Measurements from ENCODE around the gene FRMPD2.
"Not testable (repeated sequence)": the region's sequence is repeated elsewhere in the genome, so short reads cannot be mapped to it uniquely, and the experiment has no call there.

The FRMPD2 gene

GRCh38 chr10:48194830-48195229 lies 79.7 kb downstream of the FRMPD2 start:
- DNase-seq: peak; percentile 12 to 46

- no peak for DNase-seq
Measured at GRCh38 chr10:48193556-48193955, 80.9 kb downstream of the FRMPD2 start.

- no peak for DNase-seq
Measured at GRCh38 chr10:48192881-48193450, 81.5 kb downstream of the FRMPD2 start.

- no peak for DNase-seq
Measured at GRCh38 chr10:48187713-48188485, 86.6 kb downstream of the FRMPD2 start.

GRCh38 chr10:48187126-48187525 lies 87.4 kb downstream of the FRMPD2 start:
- no peak for DNase-seq

GRCh38 chr10:48186264-48186804 lies 88.2 kb downstream of the FRMPD2 start:
- not testable (repeated sequence) for DNase-seq

GRCh38 chr10:48184224-48184623 lies 90.3 kb downstream of the FRMPD2 start:
- no peak for DNase-seq

GRCh38 chr10:48172715-48173114 lies 101.8 kb downstream of the FRMPD2 start:
- DNase-seq: not testable (repeated sequence)

- not testable (repeated sequence) for DNase-seq
Measured at GRCh38 chr10:48160670-48161069, 113.8 kb downstream of the FRMPD2 start.

- DNase-seq: not testable (repeated sequence)
Measured at GRCh38 chr10:48160163-48160562, 114.3 kb downstream of the FRMPD2 start.

- DNase-seq: not testable (repeated sequence)
Measured at GRCh38 chr10:48154211-48155140, 120.0 kb downstream of the FRMPD2 start.

- not testable (repeated sequence) for DNase-seq
Measured at GRCh38 chr10:48147643-48148042, 126.9 kb downstream of the FRMPD2 start.

- not testable (repeated sequence) for DNase-seq
Measured at GRCh38 chr10:48143721-48144642, 130.5 kb downstream of the FRMPD2 start.

GRCh38 chr10:48140949-48141348 lies 133.5 kb downstream of the FRMPD2 start:
- not testable (repeated sequence) for DNase-seq

GRCh38 chr10:48139953-48140850 lies 134.3 kb downstream of the FRMPD2 start:
- not testable (repeated sequence) for DNase-seq

GRCh38 chr10:48128954-48129353 lies 145.5 kb downstream of the FRMPD2 start:
- DNase-seq: not testable (repeated sequence)

- DNase-seq: not testable (repeated sequence)
Measured at GRCh38 chr10:48126251-48126650, 148.2 kb downstream of the FRMPD2 start.

GRCh38 chr10:48125631-48126030 lies 148.9 kb downstream of the FRMPD2 start:
- DNase-seq: not testable (repeated sequence)

GRCh38 chr10:48122618-48123017 lies 151.9 kb downstream of the FRMPD2 start:
- DNase-seq: not testable (repeated sequence)

GRCh38 chr10:48110277-48110676 lies 164.2 kb downstream of the FRMPD2 start:
- not testable (repeated sequence) for DNase-seq

Measured in NCI-H526 (cell line).